ENCODE data around the gene TNK1. TPM values are rescaled to one million over a fixed set of nuclear protein-coding genes. Genes with fewer than 3 reads are reported as not detected.

TNK1 gene
- polyA plus RNA-seq, 1 of the 3 experiments (the other 2 are of a cell fraction), result 0.64 TPM

DNA sequence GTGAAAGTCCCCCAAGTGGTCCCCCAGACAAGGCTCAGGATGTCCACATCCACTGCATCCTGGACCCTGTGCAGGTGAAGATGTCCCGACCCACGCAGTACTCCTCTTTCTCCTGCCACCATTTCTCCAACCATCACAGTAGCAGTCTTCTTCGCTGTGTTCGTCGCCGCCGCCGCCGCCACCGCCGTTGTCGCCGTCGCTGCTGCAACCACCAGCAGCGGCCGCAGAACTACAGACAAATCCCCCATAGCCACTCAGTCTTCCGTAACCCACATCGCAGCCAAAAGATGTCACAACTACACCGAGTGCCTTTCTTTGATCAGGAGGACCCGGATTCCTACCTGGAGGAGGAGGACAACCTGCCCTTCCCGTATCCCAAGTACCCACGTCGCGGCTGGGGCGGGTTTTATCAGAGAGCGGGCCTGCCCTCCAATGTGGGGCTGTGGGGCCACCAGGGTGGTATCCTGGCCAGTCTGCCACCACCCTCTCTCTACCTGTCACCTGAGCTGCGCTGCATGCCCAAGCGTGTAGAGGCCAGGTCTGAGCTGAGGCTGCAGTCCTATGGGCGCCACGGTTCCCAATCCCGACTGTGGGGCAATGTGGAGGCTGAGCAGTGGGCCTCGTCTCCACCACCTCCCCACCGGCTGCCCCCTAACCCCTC lies 45.4 kb downstream of the TNK1 start:
- no peak for DNase-seq
- Histone ChIP-seq H4K20me1 (ENCODE audit: insufficient read depth) (no peaks in the 10 kb centered on the region), H3F3A (replicated peaks; ENCODE audit: insufficient read depth) (no peaks in the 10 kb centered on the region), H3K4me1 (ENCODE audit: control insufficient read depth in 1 of 2, insufficient read depth in 2 of 2, low read depth in 1 of 2, low read length in 1 of 2) (no peaks in the 10 kb centered on the region), H3K4me3 (ENCODE audit: low read depth in 2 of 2, low read length in 1 of 2) (no peak overlapping the region), H3K27ac (ENCODE audit: low read depth in 2 of 2, low read length in 1 of 2) (no peak overlapping the region), H3K4me2 (no peak overlapping the region), H2AFZ (ENCODE audit: low read depth) (no peak overlapping the region), H3K9ac (no peak overlapping the region), H3K9me2 (no peaks in the 10 kb centered on the region), H3K36me3 (replicated peaks in 1 of 2; ENCODE audit: control insufficient read depth in 1 of 2, insufficient read depth in 2 of 2, low read length in 1 of 2) (no peaks in the 10 kb centered on the region), H3K27me3 (ENCODE audit: insufficient read depth) (no peaks in the 10 kb centered on the region), H3K79me2 (ENCODE audit: insufficient read depth) (no peaks in the 10 kb centered on the region), H3K9me3 (no peaks in the 10 kb centered on the region)
- WGBS (ENCODE audit: low lambda C conversion rate), result 87% methylated on average over 30 of the region's 33 CpGs
- ChIA-PET POLR2A (no interaction called here), CTCF (interaction anchor here (1.6 kb wide), 1 partner anchor 11 kb away, joined by 7 read pairs; no protein-coding TSS in a partner anchor)
- TF ChIP-seq JUND (IDR thresholded peaks at IDR 0.05) (no peak), SIN3A (IDR thresholded peaks at IDR 0.05; ENCODE audit: borderline replicate concordance, low read depth, low read length) (no peak), ELF1 (IDR thresholded peaks at IDR 0.05) (no peak), USF1 (IDR thresholded peaks at IDR 0.05; ENCODE audit: borderline replicate concordance, low read depth) (no peak), TEAD4 (IDR thresholded peaks at IDR 0.05; ENCODE audit: borderline replicate concordance, insufficient read depth) (no peak), RAD21 (IDR thresholded peaks at IDR 0.05; ENCODE audit: low read length) (no peak), RXRA (IDR thresholded peaks at IDR 0.05; ENCODE audit: borderline replicate concordance, low read depth) (no peak), TCF12 (IDR thresholded peaks at IDR 0.05) (no peak), EP300 (IDR thresholded peaks at IDR 0.05; ENCODE audit: borderline replicate concordance in 1 of 2, low read depth in 1 of 2, low read length in 1 of 2) (no peak), USF2 (IDR thresholded peaks at IDR 0.05; ENCODE audit: borderline replicate concordance, low read depth, low read length) (no peak), TAF1 (IDR thresholded peaks at IDR 0.05; ENCODE audit: borderline replicate concordance, low read depth, low read length) (no peak), MXI1 (IDR thresholded peaks at IDR 0.05; ENCODE audit: low read depth, low read length) (no peak), FOXM1 (IDR thresholded peaks at IDR 0.05; ENCODE audit: low read depth) (no peak), GABPA (IDR thresholded peaks at IDR 0.05; ENCODE audit: low read depth) (no peak)
- TF ChIP-seq, protein P1, sequence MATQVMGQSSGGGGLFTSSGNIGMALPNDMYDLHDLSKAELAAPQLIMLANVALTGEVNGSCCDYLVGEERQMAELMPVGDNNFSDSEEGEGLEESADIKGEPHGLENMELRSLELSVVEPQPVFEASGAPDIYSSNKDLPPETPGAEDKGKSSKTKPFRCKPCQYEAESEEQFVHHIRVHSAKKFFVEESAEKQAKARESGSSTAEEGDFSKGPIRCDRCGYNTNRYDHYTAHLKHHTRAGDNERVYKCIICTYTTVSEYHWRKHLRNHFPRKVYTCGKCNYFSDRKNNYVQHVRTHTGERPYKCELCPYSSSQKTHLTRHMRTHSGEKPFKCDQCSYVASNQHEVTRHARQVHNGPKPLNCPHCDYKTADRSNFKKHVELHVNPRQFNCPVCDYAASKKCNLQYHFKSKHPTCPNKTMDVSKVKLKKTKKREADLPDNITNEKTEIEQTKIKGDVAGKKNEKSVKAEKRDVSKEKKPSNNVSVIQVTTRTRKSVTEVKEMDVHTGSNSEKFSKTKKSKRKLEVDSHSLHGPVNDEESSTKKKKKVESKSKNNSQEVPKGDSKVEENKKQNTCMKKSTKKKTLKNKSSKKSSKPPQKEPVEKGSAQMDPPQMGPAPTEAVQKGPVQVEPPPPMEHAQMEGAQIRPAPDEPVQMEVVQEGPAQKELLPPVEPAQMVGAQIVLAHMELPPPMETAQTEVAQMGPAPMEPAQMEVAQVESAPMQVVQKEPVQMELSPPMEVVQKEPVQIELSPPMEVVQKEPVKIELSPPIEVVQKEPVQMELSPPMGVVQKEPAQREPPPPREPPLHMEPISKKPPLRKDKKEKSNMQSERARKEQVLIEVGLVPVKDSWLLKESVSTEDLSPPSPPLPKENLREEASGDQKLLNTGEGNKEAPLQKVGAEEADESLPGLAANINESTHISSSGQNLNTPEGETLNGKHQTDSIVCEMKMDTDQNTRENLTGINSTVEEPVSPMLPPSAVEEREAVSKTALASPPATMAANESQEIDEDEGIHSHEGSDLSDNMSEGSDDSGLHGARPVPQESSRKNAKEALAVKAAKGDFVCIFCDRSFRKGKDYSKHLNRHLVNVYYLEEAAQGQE (IDR thresholded peaks at IDR 0.05; ENCODE audit: low read depth, low read length), result no peak
- TF ChIP-seq, protein P2, sequence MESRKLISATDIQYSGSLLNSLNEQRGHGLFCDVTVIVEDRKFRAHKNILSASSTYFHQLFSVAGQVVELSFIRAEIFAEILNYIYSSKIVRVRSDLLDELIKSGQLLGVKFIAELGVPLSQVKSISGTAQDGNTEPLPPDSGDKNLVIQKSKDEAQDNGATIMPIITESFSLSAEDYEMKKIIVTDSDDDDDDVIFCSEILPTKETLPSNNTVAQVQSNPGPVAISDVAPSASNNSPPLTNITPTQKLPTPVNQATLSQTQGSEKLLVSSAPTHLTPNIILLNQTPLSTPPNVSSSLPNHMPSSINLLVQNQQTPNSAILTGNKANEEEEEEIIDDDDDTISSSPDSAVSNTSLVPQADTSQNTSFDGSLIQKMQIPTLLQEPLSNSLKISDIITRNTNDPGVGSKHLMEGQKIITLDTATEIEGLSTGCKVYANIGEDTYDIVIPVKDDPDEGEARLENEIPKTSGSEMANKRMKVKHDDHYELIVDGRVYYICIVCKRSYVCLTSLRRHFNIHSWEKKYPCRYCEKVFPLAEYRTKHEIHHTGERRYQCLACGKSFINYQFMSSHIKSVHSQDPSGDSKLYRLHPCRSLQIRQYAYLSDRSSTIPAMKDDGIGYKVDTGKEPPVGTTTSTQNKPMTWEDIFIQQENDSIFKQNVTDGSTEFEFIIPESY (IDR thresholded peaks at IDR 0.05; ENCODE audit: borderline replicate concordance, low read depth), result no peak
- TF ChIP-seq, protein P3, sequence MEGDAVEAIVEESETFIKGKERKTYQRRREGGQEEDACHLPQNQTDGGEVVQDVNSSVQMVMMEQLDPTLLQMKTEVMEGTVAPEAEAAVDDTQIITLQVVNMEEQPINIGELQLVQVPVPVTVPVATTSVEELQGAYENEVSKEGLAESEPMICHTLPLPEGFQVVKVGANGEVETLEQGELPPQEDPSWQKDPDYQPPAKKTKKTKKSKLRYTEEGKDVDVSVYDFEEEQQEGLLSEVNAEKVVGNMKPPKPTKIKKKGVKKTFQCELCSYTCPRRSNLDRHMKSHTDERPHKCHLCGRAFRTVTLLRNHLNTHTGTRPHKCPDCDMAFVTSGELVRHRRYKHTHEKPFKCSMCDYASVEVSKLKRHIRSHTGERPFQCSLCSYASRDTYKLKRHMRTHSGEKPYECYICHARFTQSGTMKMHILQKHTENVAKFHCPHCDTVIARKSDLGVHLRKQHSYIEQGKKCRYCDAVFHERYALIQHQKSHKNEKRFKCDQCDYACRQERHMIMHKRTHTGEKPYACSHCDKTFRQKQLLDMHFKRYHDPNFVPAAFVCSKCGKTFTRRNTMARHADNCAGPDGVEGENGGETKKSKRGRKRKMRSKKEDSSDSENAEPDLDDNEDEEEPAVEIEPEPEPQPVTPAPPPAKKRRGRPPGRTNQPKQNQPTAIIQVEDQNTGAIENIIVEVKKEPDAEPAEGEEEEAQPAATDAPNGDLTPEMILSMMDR (IDR thresholded peaks at IDR 0.05), result no peak
